Sigmoid colon (tissue), 7 donors: Measurements from ENCODE around the gene CCDC18. TPM values are rescaled to one million over a fixed set of nuclear protein-coding genes. Genes with fewer than 3 reads are reported as not detected.
"Not testable (repeated sequence)": the region's sequence is repeated elsewhere in the genome, so short reads cannot be mapped to it uniquely, and the experiment has no call there.

Experiments
- DNase-seq: peaks from one replicate; pipeline ENCODE4 v3.0.0-alpha.2; 2019
- H3K27ac ChIP-seq, 4 donors: fragments of 200-600 bp; sonication (generic); one replicate each; pipeline ENCODE4 v1.5.1; 2016 to 2019; ENCODE audit warnings: mild to moderate bottlenecking in 1 of 4
- H3K27me3 ChIP-seq, 3 donors: fragments of 200-600 bp; sonication (generic); one replicate each; pipeline ENCODE4 v1.5.1; 2019; ENCODE audit warnings: mild to moderate bottlenecking in 1 of 3
- H3K36me3 ChIP-seq, 4 donors: fragments of 200-600 bp; sonication (generic); one replicate each; pipeline ENCODE4 v1.5.1; 2016 to 2019
- H3K4me1 ChIP-seq, 4 donors: fragments of 200-600 bp; sonication (generic); one replicate each; pipeline ENCODE4 v1.5.1; 2017 to 2019
- H3K4me3 ChIP-seq, 4 donors: fragments of 200-600 bp; sonication (generic); one replicate each; pipeline ENCODE4 v1.5.1; 2017 to 2019; ENCODE audit warnings: mild to moderate bottlenecking in 2 of 4, moderate library complexity in 1 of 4
- H3K9me3 ChIP-seq, 4 donors: fragments of 200-600 bp in 3 of 4; sonication (generic) in 3 of 4; one replicate each; pipeline versions ENCODE4 v1.5.1 to v1.6.1; 2013 to 2019
- CTCF ChIP-seq, 4 experiments: fragments of 450-650 bp in 3 of 4; fragments of 200-600 bp in 1 of 4; IDR thresholded peaks; one replicate each; pipeline ENCODE4 v1.5.1; 2016 to 2019; ENCODE audit warnings: antibody characterized with exemption in 4 of 4, mild to moderate bottlenecking in 3 of 4, moderate library complexity in 2 of 4
- EP300 ChIP-seq, 4 donors: sonication (generic); formaldehyde crosslinking; IDR thresholded peaks; one replicate each; pipeline ENCODE4 v1.6.1; 2017; ENCODE audit warnings: antibody characterized with exemption in 4 of 4
- POLR2A ChIP-seq, 2 donors: fragments of 450-650 bp; IDR thresholded peaks; one replicate each; pipeline ENCODE4 v1.6.1; 2016; ENCODE audit warnings: antibody characterized with exemption in 2 of 2, mild to moderate bottlenecking in 2 of 2, moderate library complexity in 2 of 2
- POLR2AphosphoS5 ChIP-seq, 4 donors: sonication (generic); formaldehyde crosslinking; IDR thresholded peaks; one replicate each; pipeline ENCODE4 v1.6.1; 2017; ENCODE audit warnings: antibody characterized with exemption in 4 of 4
- WGBS, 2 donors: extraction: QIAGEN DNeasy Blood & Tissue Kit; methylation state at CpG; one replicate each; pipeline ENCODE4 v1.1.7; 2013; 5-methylcytosine and 5-hydroxymethylcytosine counted together
- intact Hi-C: fragments of 100-400 bp; cut with DNase I; formaldehyde crosslinking; loops from one replicate; pipeline ENCODE4 v1.15.1; 2023
- polyA plus RNA-seq, 3 donors: library from polyadenylated mRNA; stranded (reverse); fragments of 200-250 nt; gene quantifications; one replicate each; pipeline ENCODE4 v1.2.3, GENCODE V29; 2013
- total RNA-seq, 4 donors: library from RNA; depleted of rRNA; stranded (reverse); fragments of >200 nt; gene quantifications; one replicate each; pipeline ENCODE4 v1.1.0, GENCODE V29; 2016
- donor health status: healthy with polysubstance abuse.
- donor health status: Bipolar disorder and iron deficiency.
- donor health status: healthy.

CCDC18 gene
- total and polyA plus RNA-seq, 7 donors: 0.60 to 6.9 (median 2.5) TPM

- intact Hi-C loops: no loop called here
- H3K4me3 ChIP-seq: no peak overlapping the region
Observed at GRCh38 chr1:93237021-93237420, 56.5 kb downstream of the CCDC18 start.

GRCh38 chr1:93238425-93238824, 57.9 kb downstream of the CCDC18 start:
- H3K36me3 ChIP-seq: no peaks in the 10 kb centered on the region
- DNase-seq: no peak
- no peaks in the 10 kb centered on the region for H3K27me3 ChIP-seq
- H3K9me3 ChIP-seq: peaks cover 0 to 7% (median 0%) of the 10 kb centered on the region in 4 donors
- intact Hi-C loops: no loop called here
- WGBS, 2 donors: 89 to 97% methylated on average over 1 of the region's 1 CpG
- H3K27ac ChIP-seq: no peak overlapping the region
- no peak overlapping the region for H3K4me3 ChIP-seq
- TF ChIP-seq CTCF (IDR thresholded peaks at IDR 0.05) (no peak), EP300 (IDR thresholded peaks at IDR 0.05) (no peak)
- no peaks in the 10 kb centered on the region for H3K4me1 ChIP-seq

More at GRCh38 chr1:93237021-93237420, 56.5 kb downstream of the CCDC18 start:
- no peaks in the 10 kb centered on the region for H3K27me3 ChIP-seq
- TF ChIP-seq CTCF (IDR thresholded peaks at IDR 0.05): no peak
- no peak for TF ChIP-seq POLR2AphosphoS5 (IDR thresholded peaks at IDR 0.05)
- TF ChIP-seq EP300 (IDR thresholded peaks at IDR 0.05): no peak
- TF ChIP-seq POLR2A (IDR thresholded peaks at IDR 0.05): no peak
- no peaks in the 10 kb centered on the region for H3K9me3 ChIP-seq
- H3K36me3 ChIP-seq: no peaks in the 10 kb centered on the region
- DNase-seq: no peak
- H3K27ac ChIP-seq: no peak overlapping the region
- no peaks in the 10 kb centered on the region for H3K4me1 ChIP-seq

DNA sequence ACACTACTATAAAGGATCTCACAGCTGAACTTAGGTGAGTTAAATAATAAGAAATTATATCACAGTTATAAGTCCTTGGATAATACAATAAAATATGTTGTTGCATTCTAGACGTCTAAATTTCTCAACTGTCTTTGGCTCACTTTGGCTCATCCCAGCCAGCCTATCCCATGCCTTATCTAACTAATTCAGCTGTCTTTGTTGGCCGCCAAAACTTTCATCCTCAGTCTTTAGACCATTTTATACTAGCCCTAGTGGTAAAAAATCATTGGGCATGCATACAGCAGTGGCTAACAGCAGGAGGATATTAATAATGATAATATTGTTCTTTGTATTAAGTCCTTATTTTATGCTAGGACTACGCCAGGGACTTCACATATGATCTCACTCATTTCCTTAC, 59.3 kb downstream of the CCDC18 start:
- no peak overlapping the region for H3K27ac ChIP-seq
- H3K36me3 ChIP-seq: no peaks in the 10 kb centered on the region

GRCh38 chr1:93243233-93243632, 62.7 kb downstream of the CCDC18 start:
- H3K27ac ChIP-seq, H3K9me3 ChIP-seq, H3K4me1 ChIP-seq, H3K36me3 ChIP-seq, H3K4me3 ChIP-seq, H3K27me3 ChIP-seq, DNase-seq, intact Hi-C loops: not testable (repeated sequence)
- WGBS, 2 donors: 98% methylated on average over 3 of the region's 3 CpGs

More for the DNA sequence above, 59.3 kb downstream of the CCDC18 start:
- Histone ChIP-seq H3K4me1 (no peaks in the 10 kb centered on the region), H3K4me3 (no peak overlapping the region), H3K9me3 (peaks cover 0 to 8% (median 0%) of the 10 kb centered on the region in 4 donors), H3K27me3 (no peaks in the 10 kb centered on the region)
- no peak for DNase-seq
- TF ChIP-seq POLR2AphosphoS5 (IDR thresholded peaks at IDR 0.05) (no peak), CTCF (IDR thresholded peaks at IDR 0.05) (no peak), EP300 (IDR thresholded peaks at IDR 0.05) (no peak), POLR2A (IDR thresholded peaks at IDR 0.05) (no peak)
- 93% methylated on average over 3 of the region's 3 CpGs for WGBS, 2 donors
- intact Hi-C loops: no loop called here

- intact Hi-C loops: no loop called here
- Histone ChIP-seq H3K27me3 (no peaks in the 10 kb centered on the region), H3K9me3 (peaks cover 0 to 8% (median 0%) of the 10 kb centered on the region in 4 donors), H3K36me3 (no peaks in the 10 kb centered on the region), H3K4me3 (no peak overlapping the region), H3K4me1 (no peaks in the 10 kb centered on the region), H3K27ac (no peak overlapping the region)
- TF ChIP-seq EP300 (IDR thresholded peaks at IDR 0.05): no peak
- TF ChIP-seq POLR2A (IDR thresholded peaks at IDR 0.05): no peak
- TF ChIP-seq POLR2AphosphoS5 (IDR thresholded peaks at IDR 0.05): no peak
- 21 to 63% methylated on average over 1 of the region's 1 CpG for WGBS, 2 donors
- DNase-seq: no peak
Observed at GRCh38 chr1:93244298-93245069, 64.0 kb downstream of the CCDC18 start.

DNA sequence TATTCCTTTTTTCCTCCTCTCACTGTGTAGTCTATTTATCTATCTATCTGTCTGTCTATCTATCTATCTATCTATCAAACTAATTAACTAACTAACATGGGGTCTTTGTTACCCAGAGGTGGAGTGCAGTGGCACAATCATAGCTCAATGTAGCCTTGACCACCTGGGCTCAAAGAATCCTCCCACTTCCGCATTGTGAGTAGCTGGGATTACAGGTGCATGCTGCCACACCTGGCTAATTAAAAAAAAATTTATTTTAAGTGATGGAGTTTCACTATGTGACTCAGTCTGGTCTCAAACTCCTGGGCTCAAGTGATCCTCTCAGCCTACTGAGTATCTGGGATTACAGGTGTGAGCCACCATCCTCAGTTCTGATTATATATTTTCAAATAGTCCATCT, 71.4 kb downstream of the CCDC18 start:
- no peak for TF ChIP-seq CTCF (IDR thresholded peaks at IDR 0.05)
- TF ChIP-seq POLR2A (IDR thresholded peaks at IDR 0.05): no peak
- no peak for TF ChIP-seq EP300 (IDR thresholded peaks at IDR 0.05)
- no peak for TF ChIP-seq POLR2AphosphoS5 (IDR thresholded peaks at IDR 0.05)
- no peak for DNase-seq
- intact Hi-C loops: no loop called here
- Histone ChIP-seq H3K36me3 (no peaks in the 10 kb centered on the region), H3K27me3 (no peaks in the 10 kb centered on the region), H3K9me3 (peaks cover 0 to 2% (median 0%) of the 10 kb centered on the region in 4 donors), H3K27ac (no peak overlapping the region), H3K4me3 (no peak overlapping the region), H3K4me1 (no peaks in the 10 kb centered on the region)
- WGBS, 2 donors: 99 to 100% methylated on average over 1 of the region's 1 CpG
